Ectodermal cell (in vitro differentiated cells): Measurements from ENCODE around the gene RHOT1.
"Not testable (repeated sequence)": the region's sequence is repeated elsewhere in the genome, so short reads cannot be mapped to it uniquely, and the experiment has no call there.

Experiments
- H3K27ac ChIP-seq: 2 replicates; pipeline ENCODE4 v1.7.0; 2013; ENCODE audit warnings: mild to moderate bottlenecking, low read depth, low read length; ENCODE audit not compliant: insufficient read depth, poor library complexity, severe bottlenecking
- H3K27me3 ChIP-seq: 2 replicates; pipeline ENCODE4 v1.7.0; 2013; ENCODE audit warnings: mild to moderate bottlenecking, low read length; ENCODE audit not compliant: insufficient read depth, control insufficient read depth, poor library complexity, severe bottlenecking
- H3K36me3 ChIP-seq: one replicate; pipeline ENCODE4 v1.7.0; 2013; ENCODE audit warnings: low read length; ENCODE audit not compliant: control insufficient read depth, insufficient read depth
- H3K4me1 ChIP-seq: one replicate; pipeline ENCODE4 v1.7.0; 2013; ENCODE audit warnings: low read length; ENCODE audit not compliant: control insufficient read depth, insufficient read depth
- H3K4me3 ChIP-seq: 2 replicates; pipeline ENCODE4 v1.7.0; 2013; ENCODE audit warnings: low read depth, low read length, control low read depth; ENCODE audit not compliant: insufficient read depth
- H3K9me3 ChIP-seq: 2 replicates; pipeline ENCODE4 v1.7.0; 2013; ENCODE audit warnings: mild to moderate bottlenecking, low read length, moderate library complexity; ENCODE audit not compliant: control insufficient read depth
- WGBS, 2 experiments: methylation state at CpG; one replicate each; pipeline ENCODE4 v1.1.7; 2013; ENCODE audit warnings: missing lambda C conversion rate in 2 of 2; 5-methylcytosine and 5-hydroxymethylcytosine counted together

RHOT1 gene

GRCh38 chr17:32110596-32110995, 31.7 kb upstream of the RHOT1 start:
- H3K4me3 ChIP-seq, result no peak overlapping the region
- 92 to 93% methylated on average over 21 of the region's 21 CpGs for WGBS, 2 experiments
- no peaks in the 10 kb centered on the region for H3K4me1 ChIP-seq
- H3K27me3 ChIP-seq, result no peaks in the 10 kb centered on the region
- H3K27ac ChIP-seq, result no peak overlapping the region
- H3K36me3 ChIP-seq, result no peaks in the 10 kb centered on the region
- no peaks in the 10 kb centered on the region for H3K9me3 ChIP-seq

GRCh38 chr17:32111141-32111771, 31.0 kb upstream of the RHOT1 start:
- WGBS, 2 experiments, result 82 to 88% methylated on average over 18 of the region's 18 CpGs
- H3K36me3 ChIP-seq, result no peaks in the 10 kb centered on the region
- no peak overlapping the region for H3K4me3 ChIP-seq
- H3K9me3 ChIP-seq, result no peaks in the 10 kb centered on the region
- H3K4me1 ChIP-seq, result no peaks in the 10 kb centered on the region
- H3K27me3 ChIP-seq, result no peaks in the 10 kb centered on the region
- H3K27ac ChIP-seq, result no peak overlapping the region

GRCh38 chr17:32112416-32112815, 29.9 kb upstream of the RHOT1 start:
- Histone ChIP-seq H3K4me3 (no peak overlapping the region), H3K27ac (no peak overlapping the region), H3K27me3 (no peaks in the 10 kb centered on the region), H3K4me1 (no peaks in the 10 kb centered on the region), H3K36me3 (no peaks in the 10 kb centered on the region), H3K9me3 (no peaks in the 10 kb centered on the region)
- WGBS, 2 experiments, result 95 to 98% methylated on average over 16 to 18 of the region's 20 CpGs

- Histone ChIP-seq H3K27ac (no peak overlapping the region), H3K4me3 (no peak overlapping the region)
- WGBS, 2 experiments, result 82 to 85% methylated on average over 2 to 4 of the region's 4 CpGs
Observed at GRCh38 chr17:32114536-32114935, 27.8 kb upstream of the RHOT1 start.

GRCh38 chr17:32115546-32115945, 26.8 kb upstream of the RHOT1 start:
- not testable (repeated sequence) for H3K36me3 ChIP-seq, H3K27me3 ChIP-seq, H3K9me3 ChIP-seq, H3K27ac ChIP-seq, H3K4me1 ChIP-seq, H3K4me3 ChIP-seq
- 95% methylated on average over 8 of the region's 8 CpGs for WGBS, 2 experiments

More at GRCh38 chr17:32114536-32114935, 27.8 kb upstream of the RHOT1 start:
- Histone ChIP-seq H3K36me3 (no peaks in the 10 kb centered on the region), H3K4me1 (no peaks in the 10 kb centered on the region), H3K9me3 (no peaks in the 10 kb centered on the region), H3K27me3 (no peaks in the 10 kb centered on the region)

- H3K4me1 ChIP-seq, result peaks cover 9% of the 10 kb centered on the region
- H3K36me3 ChIP-seq, result no peaks in the 10 kb centered on the region
- H3K9me3 ChIP-seq, result no peaks in the 10 kb centered on the region
- H3K4me3 ChIP-seq, result no peak overlapping the region
- no peak overlapping the region for H3K27ac ChIP-seq
- 88 to 94% methylated on average over 2 of the region's 2 CpGs for WGBS, 2 experiments
- no peaks in the 10 kb centered on the region for H3K27me3 ChIP-seq
Observed at GRCh38 chr17:32116937-32117336, 25.4 kb upstream of the RHOT1 start.

- WGBS, 2 experiments, result 87 to 88% methylated on average over 7 to 8 of the region's 8 CpGs
- Histone ChIP-seq H3K36me3 (no peaks in the 10 kb centered on the region), H3K4me1 (peaks cover 9% of the 10 kb centered on the region), H3K27me3 (no peaks in the 10 kb centered on the region), H3K27ac (no peak overlapping the region), H3K4me3 (no peak overlapping the region), H3K9me3 (no peaks in the 10 kb centered on the region)
Observed at GRCh38 chr17:32117399-32117798, 24.9 kb upstream of the RHOT1 start.

GRCh38 chr17:32118088-32118487, 24.2 kb upstream of the RHOT1 start:
- not testable (repeated sequence) for H3K27me3 ChIP-seq, H3K4me3 ChIP-seq, H3K36me3 ChIP-seq, H3K9me3 ChIP-seq, H3K27ac ChIP-seq, H3K4me1 ChIP-seq
- WGBS, 2 experiments, result 88 to 92% methylated on average over 3 of the region's 3 CpGs

- Histone ChIP-seq H3K27ac (no peak overlapping the region), H3K4me3 (no peak overlapping the region), H3K36me3 (no peaks in the 10 kb centered on the region), H3K9me3 (no peaks in the 10 kb centered on the region), H3K27me3 (no peaks in the 10 kb centered on the region), H3K4me1 (peaks cover 9% of the 10 kb centered on the region)
- WGBS, 2 experiments, result 86 to 92% methylated on average over 4 of the region's 4 CpGs
Observed at GRCh38 chr17:32118835-32119234, 23.5 kb upstream of the RHOT1 start.

GRCh38 chr17:32120141-32120540, 22.2 kb upstream of the RHOT1 start:
- no peaks in the 10 kb centered on the region for H3K27me3 ChIP-seq
- no peak overlapping the region for H3K27ac ChIP-seq
- H3K4me1 ChIP-seq, result peaks cover 9% of the 10 kb centered on the region
- WGBS, 2 experiments, result 76 to 82% methylated on average over 4 of the region's 4 CpGs
- no peaks in the 10 kb centered on the region for H3K36me3 ChIP-seq
- H3K4me3 ChIP-seq, result no peak overlapping the region
- H3K9me3 ChIP-seq, result no peaks in the 10 kb centered on the region

GRCh38 chr17:32120716-32121115, 21.6 kb upstream of the RHOT1 start:
- no peaks in the 10 kb centered on the region for H3K36me3 ChIP-seq
- H3K9me3 ChIP-seq, result no peaks in the 10 kb centered on the region
- peaks cover 9% of the 10 kb centered on the region for H3K4me1 ChIP-seq
- H3K27ac ChIP-seq, result no peak overlapping the region
- no peaks in the 10 kb centered on the region for H3K27me3 ChIP-seq
- H3K4me3 ChIP-seq, result no peak overlapping the region
- 89 to 90% methylated on average over 2 to 3 of the region's 3 CpGs for WGBS, 2 experiments
